HPDE6-E6E7 (cell line): ENCODE measurements around the gene ACP5.
"Not testable (repeated sequence)": the region's sequence is repeated elsewhere in the genome, so short reads cannot be mapped to it uniquely, and the experiment has no call there.

Experiments used
- DNase-seq: peaks from one replicate; pipeline ENCODE4 v3.0.0; 2011; ENCODE audit warnings: missing footprints; ENCODE audit errors: extremely low spot score

The ACP5 gene

GRCh38 chr19:11577451-11578257, at the start of gene ACP5:
ACP5 (minus strand) TSS chr19:11577645; CDS start chr19:11577317, 328 bp downstream.
- no peak for DNase-seq

GRCh38 chr19:11626252-11626651, 48.8 kb upstream of the ACP5 start:
- DNase-seq = no peak

GRCh38 chr19:11624069-11624463, 46.6 kb upstream of the ACP5 start:
- no peak for DNase-seq

- not testable (repeated sequence) for DNase-seq
Observed at GRCh38 chr19:11622401-11622800, 45.0 kb upstream of the ACP5 start.

- DNase-seq = no peak
Observed at GRCh38 chr19:11620553-11620952, 43.1 kb upstream of the ACP5 start.

- no peak for DNase-seq
Observed at GRCh38 chr19:11617180-11618062, 40.0 kb upstream of the ACP5 start.

GRCh38 chr19:11612816-11613511, 35.5 kb upstream of the ACP5 start:
- DNase-seq = no peak

GRCh38 chr19:11611730-11612129, 34.3 kb upstream of the ACP5 start:
- DNase-seq = no peak

- no peak for DNase-seq
Observed at GRCh38 chr19:11606484-11606883, 29.0 kb upstream of the ACP5 start.

GRCh38 chr19:11599704-11600103, 22.3 kb upstream of the ACP5 start:
- DNase-seq = not testable (repeated sequence)

GRCh38 chr19:11598746-11599145, 21.3 kb upstream of the ACP5 start:
- no peak for DNase-seq

GRCh38 chr19:11598103-11598483, 20.6 kb upstream of the ACP5 start:
- DNase-seq = no peak

GRCh38 chr19:11597202-11598102, 20.0 kb upstream of the ACP5 start, which contains the start of gene ZNF627:
ZNF627 (plus strand) TSS chr19:11597483; CDS start chr19:11597628, 145 bp downstream.
- DNase-seq = peak; percentile 99

- DNase-seq = no peak
Observed at GRCh38 chr19:11596156-11596555, 18.7 kb upstream of the ACP5 start.

GRCh38 chr19:11594084-11594483, 16.6 kb upstream of the ACP5 start:
- DNase-seq = no peak

GRCh38 chr19:11587975-11588631, 10.7 kb upstream of the ACP5 start:
- DNase-seq = no peak

GRCh38 chr19:11587302-11587974, 10.0 kb upstream of the ACP5 start:
- DNase-seq = peak; percentile 67

GRCh38 chr19:11586331-11586730, 8.9 kb upstream of the ACP5 start:
- no peak for DNase-seq

- no peak for DNase-seq
Observed at GRCh38 chr19:11581740-11582139, 4.3 kb upstream of the ACP5 start.

GRCh38 chr19:11580116-11580515, 2.7 kb upstream of the ACP5 start:
- DNase-seq = no peak
